ENCODE results near the gene E2F1.

The E2F1 gene

DNA sequence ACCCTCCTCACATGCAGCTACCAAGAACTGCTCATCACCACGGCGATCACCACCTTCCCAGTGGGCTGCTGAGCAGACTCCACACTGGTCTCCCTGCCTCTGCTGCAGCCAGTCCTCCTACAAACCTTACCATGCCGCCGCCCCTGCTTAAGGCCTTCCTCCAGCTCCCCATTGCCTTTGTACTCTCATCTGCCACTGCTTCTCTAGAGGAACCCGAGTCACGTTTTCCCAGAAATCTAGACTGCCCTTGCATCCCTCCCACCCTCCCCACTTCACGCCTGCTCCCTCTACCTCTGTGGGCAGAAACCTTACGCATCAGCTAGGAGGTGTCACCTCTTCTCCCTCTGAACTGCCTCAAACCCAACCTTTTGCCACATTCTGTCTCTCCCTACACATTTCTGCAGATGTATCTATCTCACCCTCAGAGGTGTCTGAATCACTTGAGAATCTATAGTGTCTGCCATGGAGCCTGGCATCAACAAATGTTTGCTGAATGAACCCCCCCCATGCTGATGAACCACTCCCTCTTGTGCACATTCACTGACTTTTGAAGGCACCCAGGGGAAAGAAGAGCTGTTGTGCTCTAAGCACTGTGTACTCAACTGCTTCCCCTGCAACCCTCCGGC, 4.3 kb downstream of the E2F1 start:
- no peak overlapping the region for H3K9ac ChIP-seq (ENCODE audit: low read length)
- no peak overlapping the region for H3K4me2 ChIP-seq (ENCODE audit: low read depth, low read length)
- no peak for DNase-seq
- H3K36me3 ChIP-seq (replicated peaks; ENCODE audit: insufficient read depth, low read length), result no peaks in the 10 kb centered on the region
- no peak overlapping the region for H2AFZ ChIP-seq (ENCODE audit: low read length)
- TF ChIP-seq EZH2phosphoT487 (IDR thresholded peaks at IDR 0.05; ENCODE audit: low read length) (no peak), EZH2 (optimal IDR thresholded peaks at IDR 0.05; ENCODE audit: low read depth, low read length) (no peak)
- TF ChIP-seq, protein P1, sequence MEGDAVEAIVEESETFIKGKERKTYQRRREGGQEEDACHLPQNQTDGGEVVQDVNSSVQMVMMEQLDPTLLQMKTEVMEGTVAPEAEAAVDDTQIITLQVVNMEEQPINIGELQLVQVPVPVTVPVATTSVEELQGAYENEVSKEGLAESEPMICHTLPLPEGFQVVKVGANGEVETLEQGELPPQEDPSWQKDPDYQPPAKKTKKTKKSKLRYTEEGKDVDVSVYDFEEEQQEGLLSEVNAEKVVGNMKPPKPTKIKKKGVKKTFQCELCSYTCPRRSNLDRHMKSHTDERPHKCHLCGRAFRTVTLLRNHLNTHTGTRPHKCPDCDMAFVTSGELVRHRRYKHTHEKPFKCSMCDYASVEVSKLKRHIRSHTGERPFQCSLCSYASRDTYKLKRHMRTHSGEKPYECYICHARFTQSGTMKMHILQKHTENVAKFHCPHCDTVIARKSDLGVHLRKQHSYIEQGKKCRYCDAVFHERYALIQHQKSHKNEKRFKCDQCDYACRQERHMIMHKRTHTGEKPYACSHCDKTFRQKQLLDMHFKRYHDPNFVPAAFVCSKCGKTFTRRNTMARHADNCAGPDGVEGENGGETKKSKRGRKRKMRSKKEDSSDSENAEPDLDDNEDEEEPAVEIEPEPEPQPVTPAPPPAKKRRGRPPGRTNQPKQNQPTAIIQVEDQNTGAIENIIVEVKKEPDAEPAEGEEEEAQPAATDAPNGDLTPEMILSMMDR (IDR thresholded peaks at IDR 0.05; ENCODE audit: low read length), result no peak
- no peak overlapping the region for H3K4me3 ChIP-seq (ENCODE audit: low read length)
- no peak overlapping the region for H3K27ac ChIP-seq (ENCODE audit: low read length)
- H3K4me1 ChIP-seq (ENCODE audit: low read length), result peaks cover 11% of the 10 kb centered on the region
- H3K9me2 ChIP-seq (replicated peaks; ENCODE audit: insufficient read depth, low read length), result no peaks in the 10 kb centered on the region
- no peaks in the 10 kb centered on the region for H3K27me3 ChIP-seq (replicated peaks; ENCODE audit: insufficient read depth, low read length)
- H3K79me2 ChIP-seq (ENCODE audit: low read length), result peaks cover 60% of the 10 kb centered on the region
- H3F3A ChIP-seq (ENCODE audit: insufficient read depth, low read length), result peaks cover 10% of the 10 kb centered on the region
- H4K20me1 ChIP-seq (ENCODE audit: insufficient read depth, low read length), result no peaks in the 10 kb centered on the region
- H3K9me3 ChIP-seq (replicated peaks; ENCODE audit: insufficient read depth, low read length), result no peaks in the 10 kb centered on the region

- no peak overlapping the region for H3K4me2 ChIP-seq (ENCODE audit: low read depth, low read length)
- peaks cover 60% of the 10 kb centered on the region for H3K79me2 ChIP-seq (ENCODE audit: low read length)
- TF ChIP-seq EZH2phosphoT487 (IDR thresholded peaks at IDR 0.05; ENCODE audit: low read length) (no peak), EZH2 (optimal IDR thresholded peaks at IDR 0.05; ENCODE audit: low read depth, low read length) (no peak)
- TF ChIP-seq, protein P1 (IDR thresholded peaks at IDR 0.05; ENCODE audit: low read length), result no peak
- H4K20me1 ChIP-seq (ENCODE audit: insufficient read depth, low read length), result no peaks in the 10 kb centered on the region
- no peaks in the 10 kb centered on the region for H3K9me3 ChIP-seq (replicated peaks; ENCODE audit: insufficient read depth, low read length)
- H3K27me3 ChIP-seq (replicated peaks; ENCODE audit: insufficient read depth, low read length), result no peaks in the 10 kb centered on the region
- peaks cover 13% of the 10 kb centered on the region for H3F3A ChIP-seq (ENCODE audit: insufficient read depth, low read length)
- no peak overlapping the region for H3K9ac ChIP-seq (ENCODE audit: low read length)
- H3K36me3 ChIP-seq (replicated peaks; ENCODE audit: insufficient read depth, low read length), result no peaks in the 10 kb centered on the region
- H3K9me2 ChIP-seq (replicated peaks; ENCODE audit: insufficient read depth, low read length), result no peaks in the 10 kb centered on the region
- peaks cover 8% of the 10 kb centered on the region for H3K4me1 ChIP-seq (ENCODE audit: low read length)
- DNase-seq, result no peak
- no peak overlapping the region for H2AFZ ChIP-seq (ENCODE audit: low read length)
- H3K27ac ChIP-seq (ENCODE audit: low read length), result no peak overlapping the region
- no peak overlapping the region for H3K4me3 ChIP-seq (ENCODE audit: low read length)
Observed at GRCh38 chr20:33681288-33681687, 4.9 kb downstream of the E2F1 start.

GRCh38 chr20:33680686-33681085, 5.5 kb downstream of the E2F1 start:
- Histone ChIP-seq H3K79me2 (ENCODE audit: low read length) (peaks cover 60% of the 10 kb centered on the region), H3K4me1 (ENCODE audit: low read length) (peaks cover 8% of the 10 kb centered on the region), H3K27ac (ENCODE audit: low read length) (no peak overlapping the region), H3K36me3 (replicated peaks; ENCODE audit: insufficient read depth, low read length) (no peaks in the 10 kb centered on the region), H4K20me1 (ENCODE audit: insufficient read depth, low read length) (no peaks in the 10 kb centered on the region), H3K27me3 (replicated peaks; ENCODE audit: insufficient read depth, low read length) (no peaks in the 10 kb centered on the region), H3K4me3 (ENCODE audit: low read length) (no peak overlapping the region), H3F3A (ENCODE audit: insufficient read depth, low read length) (peaks cover 16% of the 10 kb centered on the region), H3K9me2 (replicated peaks; ENCODE audit: insufficient read depth, low read length) (no peaks in the 10 kb centered on the region), H3K9ac (ENCODE audit: low read length) (no peak overlapping the region), H3K9me3 (replicated peaks; ENCODE audit: insufficient read depth, low read length) (no peaks in the 10 kb centered on the region), H2AFZ (ENCODE audit: low read length) (no peak overlapping the region), H3K4me2 (ENCODE audit: low read depth, low read length) (no peak overlapping the region)
- DNase-seq, result peak; percentile 5
- TF ChIP-seq, protein P1 (IDR thresholded peaks at IDR 0.05; ENCODE audit: low read length), result no peak
- TF ChIP-seq EZH2 (optimal IDR thresholded peaks at IDR 0.05; ENCODE audit: low read depth, low read length) (no peak), EZH2phosphoT487 (IDR thresholded peaks at IDR 0.05; ENCODE audit: low read length) (no peak)
